Astrocyte (in vitro differentiated cells and primary cell): Measurements from ENCODE around the gene SUPV3L1. TPM values are rescaled to one million over a fixed set of nuclear protein-coding genes. Genes with fewer than 3 reads are reported as not detected.
A peak's percentile ranks its signal among the peaks of the same experiment; 100 is the strongest.

ENCODE experiments used
- DNase-seq: peaks from one replicate; pipeline ENCODE4 v3.0.0-alpha.2; 2010; ENCODE audit warnings: low read depth
- FAIRE-seq: peaks from 2 replicates; lab custom pipeline; 2011; peaks lifted over from hg19 to GRCh38; lab: Jason Lieb, UNC
- H2AFZ ChIP-seq: 2 replicates; pipeline ENCODE4 v1.6.0; 2012; ENCODE audit warnings: low read depth, low read length, inconsistent platforms
- H3K27ac ChIP-seq: 2 replicates; pipeline ENCODE4 v1.5.1; 2011; ENCODE audit warnings: low read depth, low read length, inconsistent platforms
- H3K27me3 ChIP-seq: 2 replicates; pipeline ENCODE4 v1.6.0; 2011; ENCODE audit warnings: low read length, inconsistent platforms; ENCODE audit not compliant: insufficient read depth
- H3K36me3 ChIP-seq: 2 replicates; pipeline ENCODE4 v1.5.1; 2011; ENCODE audit warnings: low read length, inconsistent platforms; ENCODE audit not compliant: insufficient read depth
- H3K4me1 ChIP-seq: 2 replicates; pipeline ENCODE4 v1.5.1; 2011; ENCODE audit warnings: low read length, inconsistent platforms; ENCODE audit not compliant: insufficient read depth
- H3K4me2 ChIP-seq: 2 replicates; pipeline ENCODE4 v1.6.0; 2012; ENCODE audit warnings: low read length, inconsistent platforms
- H3K4me3 ChIP-seq: 2 replicates; pipeline ENCODE4 v1.5.1; 2011; ENCODE audit warnings: low read depth, mild to moderate bottlenecking, low read length, inconsistent platforms; ENCODE audit not compliant: insufficient read depth
- H3K79me2 ChIP-seq: 2 replicates; pipeline ENCODE4 v1.6.0; 2012; ENCODE audit warnings: mild to moderate bottlenecking, low read length, inconsistent platforms; ENCODE audit not compliant: insufficient read depth
- H3K9ac ChIP-seq: 2 replicates; pipeline ENCODE4 v1.6.0; 2012; ENCODE audit warnings: mild to moderate bottlenecking, low read length, inconsistent platforms
- H3K9me3 ChIP-seq: 2 replicates; pipeline ENCODE4 v1.5.1; 2012; ENCODE audit warnings: low read depth, mild to moderate bottlenecking, low read length, inconsistent platforms; ENCODE audit not compliant: insufficient read depth
- H4K20me1 ChIP-seq: 2 replicates; pipeline ENCODE4 v1.6.0; 2012; ENCODE audit warnings: low read length, inconsistent platforms; ENCODE audit not compliant: insufficient read depth
- H3K27ac Mint-ChIP-seq: one replicate; pipeline ENCODE4 v1.8.0; 2021; ENCODE audit warnings: mild to moderate bottlenecking, mixed read lengths; ENCODE audit not compliant: unreplicated experiment
- H3K27me3 Mint-ChIP-seq: one replicate; pipeline ENCODE4 v1.8.0; 2021; ENCODE audit warnings: low read depth, mixed read lengths; ENCODE audit not compliant: unreplicated experiment
- H3K36me3 Mint-ChIP-seq: one replicate; pipeline ENCODE4 v1.8.0; 2021; ENCODE audit warnings: low read depth, mixed read lengths; ENCODE audit not compliant: unreplicated experiment
- H3K4me1 Mint-ChIP-seq: one replicate; pipeline ENCODE4 v1.8.0; 2021; ENCODE audit warnings: low read depth, mixed read lengths; ENCODE audit not compliant: unreplicated experiment
- H3K4me3 Mint-ChIP-seq: one replicate; pipeline ENCODE4 v1.8.0; 2021; ENCODE audit warnings: mild to moderate bottlenecking, moderate library complexity, mixed read lengths; ENCODE audit not compliant: unreplicated experiment
- H3K9me3 Mint-ChIP-seq: one replicate; pipeline ENCODE4 v1.8.0; 2021; ENCODE audit warnings: mild to moderate bottlenecking, mixed read lengths; ENCODE audit not compliant: unreplicated experiment
- CTCF ChIP-seq: IDR thresholded peaks from 2 replicates; pipeline ENCODE4 v1.5.1; 2011; ENCODE audit warnings: low read depth, mild to moderate bottlenecking, inconsistent platforms, low read length, moderate library complexity; ENCODE audit not compliant: insufficient read depth
- EZH2 ChIP-seq: IDR thresholded peaks from 2 replicates; pipeline ENCODE4 v1.6.1; 2012; ENCODE audit warnings: mild to moderate bottlenecking, low read length, inconsistent platforms; ENCODE audit not compliant: insufficient read depth
- total RNA-seq: library from RNA; stranded (reverse); gene quantifications from 2 replicates; pipeline ENCODE4 v1.2.1, GENCODE V29; 2021

SUPV3L1 gene
- total RNA-seq, 1 donor from 2014 or later = 34.4 TPM

GRCh38 chr10:69181433-69181832 is 1.4 kb downstream of the SUPV3L1 start:
- peak overlapping the region; percentile 94 for H3K4me3 Mint-ChIP-seq
- Histone ChIP-seq H3K9ac (peak overlapping the region; percentile 100), H3K4me3 (peak overlapping the region; percentile 97)

GRCh38 chr10:69182005-69182404 is 2.0 kb downstream of the SUPV3L1 start:
- Mint-ChIP-seq H3K4me3 (no peak overlapping the region), H3K27ac (no peak overlapping the region), H3K27me3 (no peaks in the 10 kb centered on the region), H3K36me3 (no peaks in the 10 kb centered on the region), H3K9me3 (no peaks in the 10 kb centered on the region), H3K4me1 (peaks cover 3% of the 10 kb centered on the region)
- Histone ChIP-seq H3K9me3 (no peaks in the 10 kb centered on the region), H3K36me3 (peaks cover 8% of the 10 kb centered on the region), H3K4me1 (peaks cover 13% of the 10 kb centered on the region), H2AFZ (no peak overlapping the region), H3K27ac (no peak overlapping the region), H3K9ac (no peak overlapping the region), H3K4me2 (no peak overlapping the region), H3K79me2 (peaks cover 65% of the 10 kb centered on the region), H3K4me3 (no peak overlapping the region), H4K20me1 (peaks cover 8% of the 10 kb centered on the region), H3K27me3 (no peaks in the 10 kb centered on the region)
- TF ChIP-seq EZH2 (no peak), CTCF (no peak)
- DNase-seq (no peak), FAIRE-seq (no peak)

More at GRCh38 chr10:69181433-69181832, 1.4 kb downstream of the SUPV3L1 start:
- no peaks in the 10 kb centered on the region for H3K27me3 Mint-ChIP-seq
- H3K4me1 Mint-ChIP-seq = peaks cover 3% of the 10 kb centered on the region
- peaks cover 3% of the 10 kb centered on the region for H3K36me3 ChIP-seq
- H3K4me2 ChIP-seq = peak overlapping the region; percentile 90
- no peaks in the 10 kb centered on the region for H3K36me3 Mint-ChIP-seq
- DNase-seq = no peak
- no peak overlapping the region for H3K27ac ChIP-seq
- H4K20me1 ChIP-seq = peaks cover 8% of the 10 kb centered on the region
- no peaks in the 10 kb centered on the region for H3K9me3 ChIP-seq
- H2AFZ ChIP-seq = no peak overlapping the region
- no peaks in the 10 kb centered on the region for H3K9me3 Mint-ChIP-seq
- peaks cover 59% of the 10 kb centered on the region for H3K79me2 ChIP-seq
- no peak for FAIRE-seq
- H3K4me1 ChIP-seq = peaks cover 13% of the 10 kb centered on the region
- TF ChIP-seq EZH2 (no peak), CTCF (no peak)
- no peaks in the 10 kb centered on the region for H3K27me3 ChIP-seq
- H3K27ac Mint-ChIP-seq = peak overlapping the region; percentile 100

- Mint-ChIP-seq H3K4me3 (no peak overlapping the region), H3K27me3 (no peaks in the 10 kb centered on the region), H3K4me1 (no peaks in the 10 kb centered on the region), H3K36me3 (peaks cover 2% of the 10 kb centered on the region), H3K27ac (no peak overlapping the region), H3K9me3 (no peaks in the 10 kb centered on the region)
- no peak for TF ChIP-seq CTCF
- no peak for TF ChIP-seq EZH2
- no peaks in the 10 kb centered on the region for H3K9me3 ChIP-seq
- FAIRE-seq (no peak), DNase-seq (no peak)
- H3K79me2 ChIP-seq = peaks cover 59% of the 10 kb centered on the region
- no peak overlapping the region for H3K4me2 ChIP-seq
- H3K27me3 ChIP-seq = no peaks in the 10 kb centered on the region
- H3K27ac ChIP-seq = no peak overlapping the region
- peaks cover under 1% of the 10 kb centered on the region for H3K4me1 ChIP-seq
- peaks cover 6% of the 10 kb centered on the region for H4K20me1 ChIP-seq
- peaks cover 22% of the 10 kb centered on the region for H3K36me3 ChIP-seq
- no peak overlapping the region for H3K9ac ChIP-seq
- H2AFZ ChIP-seq = no peak overlapping the region
- no peak overlapping the region for H3K4me3 ChIP-seq
Observed at GRCh38 chr10:69186524-69186923, 6.5 kb downstream of the SUPV3L1 start.
